ENCODE results near the gene TARM1. TPM values are rescaled to one million over a fixed set of nuclear protein-coding genes. Genes with fewer than 3 reads are reported as not detected.

TARM1 gene
- total and polyA plus RNA-seq, 2 donors (not counting 1 experiment from before 2014, with no cell fraction given) = not detected

GRCh38 chr19:54021932-54022331 is 59.2 kb downstream of the TARM1 start:
- no peak overlapping the region for H3K4me3 Mint-ChIP-seq
- H3K27me3 Mint-ChIP-seq = peaks cover 23% of the 10 kb centered on the region
- no peak overlapping the region for H3K27ac ChIP-seq (ENCODE audit: low read length in 2 of 2)
- H3K4me1 Mint-ChIP-seq = peaks cover 3% of the 10 kb centered on the region
- no peaks in the 10 kb centered on the region for H3K79me2 ChIP-seq (ENCODE audit: control insufficient read depth, insufficient read depth, low read length)
- H3K4me3 ChIP-seq (ENCODE audit: control extremely low read depth in 1 of 5, extremely low read depth in 1 of 5, insufficient read depth in 1 of 5, low read depth in 2 of 5, low read length in 4 of 5) = no peak overlapping the region
- no peak overlapping the region for H3K27ac Mint-ChIP-seq
- H3K4me1 ChIP-seq (ENCODE audit: control insufficient read depth in 2 of 2, insufficient read depth in 2 of 2, low read length in 2 of 2) = peaks cover 0 to 5% of the 10 kb centered on the region in 2 donors
- H3K27me3 ChIP-seq (replicated peaks in 1 of 4; ENCODE audit: control extremely low read depth in 1 of 4, control insufficient read depth in 3 of 4, insufficient read depth in 4 of 4, low read length in 3 of 4) = peaks cover 0 to 10% (median 1%) of the 10 kb centered on the region in 4 experiments
- H3K9me3 ChIP-seq (ENCODE audit: control extremely low read depth in 1 of 3, control insufficient read depth in 2 of 3, insufficient read depth in 1 of 3, low read length in 2 of 3) = peaks cover 0 to 13% (median 0%) of the 10 kb centered on the region in 3 donors
- intact Hi-C loops (cut with micrococcal nuclease) = loop anchor here (10.0 kb wide), 1 partner anchor 827 kb away; the partner anchor contains the start of gene ZNF665
- WGBS (ENCODE audit: insufficient coverage) = 96% methylated on average over 13 of the region's 13 CpGs
- no peak overlapping the region for H3K9ac ChIP-seq (ENCODE audit: low read length)
- H4K20me1 ChIP-seq (ENCODE audit: control insufficient read depth, insufficient read depth, low read length, poor library complexity, severe bottlenecking) = no peaks in the 10 kb centered on the region
- ATAC-seq (ENCODE audit: low read depth) (no peak), DNase-seq (no peak)
- H3K9me3 Mint-ChIP-seq (ENCODE audit: insufficient read depth) = no peaks in the 10 kb centered on the region
- no peaks in the 10 kb centered on the region for H3K36me3 ChIP-seq (replicated peaks in 1 of 2; ENCODE audit: control extremely low read depth in 1 of 2, control insufficient read depth in 1 of 2, extremely low read depth in 1 of 2, insufficient read depth in 2 of 2, low read length in 1 of 2)
- no peak overlapping the region for H2AFZ ChIP-seq (ENCODE audit: insufficient read depth, low read depth, low read length, poor library complexity, severe bottlenecking)
- CTCF ChIA-PET = interaction anchor here (0.8 to 1.1 kb wide), 2 partner anchors 203 to 229 kb away, joined by 3 to 4 read pairs; no protein-coding TSS in a partner anchor
- POLR2A ChIA-PET = no interaction called here
- TF ChIP-seq CTCF (IDR thresholded peaks at IDR 0.05) (no peak), EZH2 (IDR thresholded peaks at IDR 0.05; ENCODE audit: borderline replicate concordance, insufficient read depth, low read depth, low read length, poor library complexity, severe bottlenecking) (no peak)
- H3K4me2 ChIP-seq (replicated peaks; ENCODE audit: low read depth, low read length, poor library complexity, severe bottlenecking) = no peak overlapping the region

- Histone ChIP-seq H3K27ac (ENCODE audit: low read length in 2 of 2) (no peak overlapping the region), H3K79me2 (ENCODE audit: control insufficient read depth, insufficient read depth, low read length) (no peaks in the 10 kb centered on the region), H3K4me2 (replicated peaks; ENCODE audit: low read depth, low read length, poor library complexity, severe bottlenecking) (no peak overlapping the region), H3K27me3 (replicated peaks in 1 of 4; ENCODE audit: control extremely low read depth in 1 of 4, control insufficient read depth in 3 of 4, insufficient read depth in 4 of 4, low read length in 3 of 4) (peaks cover 0 to 13% (median 1%) of the 10 kb centered on the region in 4 experiments), H4K20me1 (ENCODE audit: control insufficient read depth, insufficient read depth, low read length, poor library complexity, severe bottlenecking) (no peaks in the 10 kb centered on the region), H3K4me3 (ENCODE audit: control extremely low read depth in 1 of 5, extremely low read depth in 1 of 5, insufficient read depth in 1 of 5, low read depth in 2 of 5, low read length in 4 of 5) (no peak overlapping the region), H3K9ac (ENCODE audit: low read length) (no peak overlapping the region), H3K36me3 (replicated peaks in 1 of 2; ENCODE audit: control extremely low read depth in 1 of 2, control insufficient read depth in 1 of 2, extremely low read depth in 1 of 2, insufficient read depth in 2 of 2, low read length in 1 of 2) (no peaks in the 10 kb centered on the region), H3K4me1 (ENCODE audit: control insufficient read depth in 2 of 2, insufficient read depth in 2 of 2, low read length in 2 of 2) (peaks cover 0 to 5% of the 10 kb centered on the region in 2 donors), H3K9me3 (ENCODE audit: control extremely low read depth in 1 of 3, control insufficient read depth in 2 of 3, insufficient read depth in 1 of 3, low read length in 2 of 3) (peaks cover 0 to 13% (median 0%) of the 10 kb centered on the region in 3 donors), H2AFZ (ENCODE audit: insufficient read depth, low read depth, low read length, poor library complexity, severe bottlenecking) (no peak overlapping the region)
- ChIA-PET POLR2A (no interaction called here), CTCF (interaction anchor here (0.8 kb wide), 1 partner anchor 228 kb away, joined by 3 read pairs; no protein-coding TSS in a partner anchor)
- ATAC-seq (ENCODE audit: low read depth) (no peak), DNase-seq (no peak)
- Mint-ChIP-seq H3K4me3 (no peak overlapping the region), H3K9me3 (ENCODE audit: insufficient read depth) (no peaks in the 10 kb centered on the region), H3K27ac (no peak overlapping the region), H3K27me3 (peaks cover 23% of the 10 kb centered on the region), H3K4me1 (peaks cover 3% of the 10 kb centered on the region)
- 95% methylated on average over 8 of the region's 8 CpGs for WGBS (ENCODE audit: insufficient coverage)
- intact Hi-C loops (cut with micrococcal nuclease) = loop anchor here (10.0 kb wide), 1 partner anchor 827 kb away; the partner anchor contains the start of gene ZNF665
- TF ChIP-seq EZH2 (IDR thresholded peaks at IDR 0.05; ENCODE audit: borderline replicate concordance, insufficient read depth, low read depth, low read length, poor library complexity, severe bottlenecking) (no peak), CTCF (IDR thresholded peaks at IDR 0.05) (no peak)
These were observed 59.8 kb downstream of the TARM1 start for GRCh38 chr19:54021363-54021762.
